Spleen (tissue), 7 donors: ENCODE data around the gene MYH15.

Experiments used
- CTCF ChIP-seq, 11 experiments: fragments of 200-600 bp in 7 of 11; fragments of 450-650 bp in 4 of 11; sonication (generic) in 4 of 11; IDR thresholded peaks in 8 of 11; conservative IDR thresholded peaks in 3 of 11; 1 replicate in 7 of 11; 2 replicates in 4 of 11; pipeline versions ENCODE4 v1.4.0 to v1.8.0; 2016 to 2021; ENCODE audit warnings: antibody characterized with exemption in 11 of 11, inconsistent platforms in 4 of 11, mild to moderate bottlenecking in 1 of 11
- POLR2A ChIP-seq, 3 donors: fragments of 450-650 bp; IDR thresholded peaks; one replicate each; pipeline ENCODE4 v1.5.1; 2017; ENCODE audit warnings: antibody characterized with exemption in 3 of 3, mild to moderate bottlenecking in 1 of 3
- POLR2AphosphoS5 ChIP-seq, 3 donors: sonication (generic); formaldehyde crosslinking; IDR thresholded peaks; one replicate each; pipeline ENCODE4 v1.5.1; 2017; ENCODE audit warnings: antibody characterized with exemption in 3 of 3
- donor health status: DM: no; HTN: no; CAD: no; lungs with moderate emphysema.
- donor health status: DM: no; HTN: no; CAD: no.
- donor health status: DM: no; HTN: no; CAD: no.

GRCh38 chr3:108471426-108471825 is 39.0 kb downstream of the MYH15 start:
- TF ChIP-seq POLR2AphosphoS5 (IDR thresholded peaks at IDR 0.05) (no peak), POLR2A (IDR thresholded peaks at IDR 0.05) (no peak), CTCF (IDR thresholded peaks at IDR 0.05 in 8 of 11, conservative IDR thresholded peaks at IDR 0.05 in 3 of 11) (no peak)
